ENCODE results near the gene WNT5B.

DNA sequence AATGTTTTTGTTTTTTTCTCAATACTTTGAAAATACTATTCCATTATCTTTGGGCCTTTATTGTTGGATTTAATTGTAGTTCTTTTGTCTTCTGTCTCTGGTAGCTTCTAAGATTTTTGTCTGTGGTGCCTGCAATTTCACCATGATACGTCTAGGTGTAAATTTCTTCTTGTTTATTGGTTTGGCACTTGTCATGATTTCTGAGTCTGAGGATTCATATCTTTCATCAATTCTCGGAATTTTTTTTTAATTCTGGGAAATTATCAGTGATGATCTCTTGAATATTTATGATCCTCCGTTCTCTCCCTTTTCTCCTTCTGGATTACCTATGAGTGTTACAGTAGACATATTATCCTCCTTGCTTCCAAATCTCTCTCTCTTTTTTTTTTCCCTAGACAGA lies 47.0 kb downstream of the WNT5B start:
- TF ChIP-seq, protein P1, sequence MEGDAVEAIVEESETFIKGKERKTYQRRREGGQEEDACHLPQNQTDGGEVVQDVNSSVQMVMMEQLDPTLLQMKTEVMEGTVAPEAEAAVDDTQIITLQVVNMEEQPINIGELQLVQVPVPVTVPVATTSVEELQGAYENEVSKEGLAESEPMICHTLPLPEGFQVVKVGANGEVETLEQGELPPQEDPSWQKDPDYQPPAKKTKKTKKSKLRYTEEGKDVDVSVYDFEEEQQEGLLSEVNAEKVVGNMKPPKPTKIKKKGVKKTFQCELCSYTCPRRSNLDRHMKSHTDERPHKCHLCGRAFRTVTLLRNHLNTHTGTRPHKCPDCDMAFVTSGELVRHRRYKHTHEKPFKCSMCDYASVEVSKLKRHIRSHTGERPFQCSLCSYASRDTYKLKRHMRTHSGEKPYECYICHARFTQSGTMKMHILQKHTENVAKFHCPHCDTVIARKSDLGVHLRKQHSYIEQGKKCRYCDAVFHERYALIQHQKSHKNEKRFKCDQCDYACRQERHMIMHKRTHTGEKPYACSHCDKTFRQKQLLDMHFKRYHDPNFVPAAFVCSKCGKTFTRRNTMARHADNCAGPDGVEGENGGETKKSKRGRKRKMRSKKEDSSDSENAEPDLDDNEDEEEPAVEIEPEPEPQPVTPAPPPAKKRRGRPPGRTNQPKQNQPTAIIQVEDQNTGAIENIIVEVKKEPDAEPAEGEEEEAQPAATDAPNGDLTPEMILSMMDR (conservative IDR thresholded peaks at IDR 0.05), result no peak
- TF ChIP-seq EZH2 (IDR thresholded peaks at IDR 0.05; ENCODE audit: low read depth), result no peak
